Measurements from ENCODE around the gene TSBP1. TPM values are rescaled to one million over a fixed set of nuclear protein-coding genes. Genes with fewer than 3 reads are reported as not detected.

TSBP1 gene
- total RNA-seq, 1 experiment from 2014 or later, result not detected

GRCh38 chr6:32244946-32245398, 126.7 kb downstream of the TSBP1 start:
- Histone ChIP-seq H3K4me2 (ENCODE audit: low read length) (peak overlapping the region; percentile 73), H3K9me2 (ENCODE audit: insufficient read depth) (no peaks in the 10 kb centered on the region), H3K36me3 (ENCODE audit: control insufficient read depth in 1 of 2, insufficient read depth in 2 of 2, low read length in 2 of 2) (no peaks in the 10 kb centered on the region), H3K27me3 (ENCODE audit: insufficient read depth, low read length) (no peaks in the 10 kb centered on the region), H3K4me1 (ENCODE audit: control insufficient read depth in 1 of 2, insufficient read depth in 2 of 2, low read length in 2 of 2) (peaks cover 0 to 14% of the 10 kb centered on the region in 2 experiments; a peak in 3 of 4 replicates), H4K20me1 (ENCODE audit: insufficient read depth) (no peaks in the 10 kb centered on the region), H3K4me3 (replicated peaks in 1 of 2; ENCODE audit: low read depth in 1 of 2, low read length in 2 of 2) (peak overlapping the region; percentile 25 to 46), H3K9ac (ENCODE audit: low read length) (peak overlapping the region; percentile 19; the same call in 1 of the 2 replicates), H3K9me3 (ENCODE audit: control insufficient read depth in 1 of 2, insufficient read depth in 1 of 2, low read depth in 1 of 2, low read length in 2 of 2) (no peaks in the 10 kb centered on the region), H3K79me2 (ENCODE audit: insufficient read depth, low read length) (no peaks in the 10 kb centered on the region), H2AFZ (ENCODE audit: low read depth, low read length, poor library complexity, severe bottlenecking) (peak overlapping the region; percentile 97), H3K27ac (ENCODE audit: low read depth, low read length) (no peak overlapping the region)
- ATAC-seq, result peak; percentile 95
- ChIA-PET POLR2A (interaction anchor here (0.6 kb wide), 1 partner anchor 145 kb away, joined by 3 read pairs; no protein-coding TSS in a partner anchor), CTCF (interaction anchor here (0.7 to 2.5 kb wide), 10 partner anchors 10 to 623 kb away, joined by 3 to 15 read pairs (median 3); no protein-coding TSS in a partner anchor), RAD21 (ENCODE audit: low non-redundant PET in 1 of 2, low total read pairs in 2 of 2, uncharacterized antibody in 2 of 2, unreplicated experiment in 2 of 2) (interaction anchor here in 1 of 2 experiments (0.6 to 1.0 kb wide), 2 partner anchors 10 to 594 kb away, joined by 3 to 4 read pairs; partner anchors contain the start of gene TAP2)
- intact Hi-C loops (cut with micrococcal nuclease), result loop anchor here (1.0 to 5.0 kb wide), 4 partner anchors 128 to 552 kb away; no protein-coding TSS in a partner anchor
- BruUV-seq (replicated peaks), result no TSS peak
- TF ChIP-seq ELF1 (IDR thresholded peaks at IDR 0.05; ENCODE audit: borderline replicate concordance, low read depth) (no peak), EZH2 (IDR thresholded peaks at IDR 0.05) (no peak), MAX (IDR thresholded peaks at IDR 0.05) (peak; percentile 62), RAD21 (IDR thresholded peaks at IDR 0.05; ENCODE audit: low read depth) (peak; percentile 95), POLR2AphosphoS5 (IDR thresholded peaks at IDR 0.05; ENCODE audit: low read depth, low read length) (no peak), POLR2A (IDR thresholded peaks at IDR 0.05; ENCODE audit: borderline replicate concordance, extremely low read depth, insufficient read depth, insufficient read length) (no peak), TCF7L2 (IDR thresholded peaks at IDR 0.05; ENCODE audit: borderline replicate concordance, extremely low read depth, insufficient read depth, insufficient read length) (no peak), ZNF274 (IDR thresholded peaks at IDR 0.05; ENCODE audit: low read depth, low read length) (no peak), EGR1 (IDR thresholded peaks at IDR 0.05; ENCODE audit: low read depth) (0 out of 2 replicates have a peak, but pooled peaks have one; percentile 45), ZFX (IDR thresholded peaks at IDR 0.05) (no peak), ZBTB33 (IDR thresholded peaks at IDR 0.05; ENCODE audit: extremely low read depth, insufficient replicate concordance, low read length) (no peak), CTCF (IDR thresholded peaks at IDR 0.05 in 2 of 3, conservative IDR thresholded peaks at IDR 0.05 in 1 of 3; ENCODE audit: borderline replicate concordance in 1 of 3, insufficient read depth in 1 of 3, low read depth in 2 of 3, low read length in 2 of 3) (peak; percentile 87 to 96 (median 88))
- peak; percentile 56 for DNase-seq (ENCODE audit: low read depth, low spot score)

Measured in HCT116 (cell line).